ENCODE data around the gene IGF1.

- TF ChIP-seq CTCF (IDR thresholded peaks at IDR 0.05) (no peak), POLR2A (IDR thresholded peaks at IDR 0.05) (no peak)
Measured at GRCh38 chr12:102486153-102486552, 5.8 kb upstream of the IGF1 start.

Measured in adrenal gland (tissue), 5 donors.